Astrocyte (in vitro differentiated cells and primary cell): ENCODE data around the gene INSRR. TPM values are rescaled to one million over a fixed set of nuclear protein-coding genes. Genes with fewer than 3 reads are reported as not detected.
A peak's percentile ranks its signal among the peaks of the same experiment; 100 is the strongest.

Experiments used
- DNase-seq: peaks from one replicate; pipeline ENCODE4 v3.0.0-alpha.2; 2010; ENCODE audit warnings: low read depth
- FAIRE-seq: peaks from 2 replicates; lab custom pipeline; 2011; peaks lifted over from hg19 to GRCh38; lab: Jason Lieb, UNC
- H2AFZ ChIP-seq: 2 replicates; pipeline ENCODE4 v1.6.0; 2012; ENCODE audit warnings: low read depth, low read length, inconsistent platforms
- H3K27ac ChIP-seq: 2 replicates; pipeline ENCODE4 v1.5.1; 2011; ENCODE audit warnings: low read depth, low read length, inconsistent platforms
- H3K27me3 ChIP-seq: 2 replicates; pipeline ENCODE4 v1.6.0; 2011; ENCODE audit warnings: low read length, inconsistent platforms; ENCODE audit not compliant: insufficient read depth
- H3K36me3 ChIP-seq: 2 replicates; pipeline ENCODE4 v1.5.1; 2011; ENCODE audit warnings: low read length, inconsistent platforms; ENCODE audit not compliant: insufficient read depth
- H3K4me1 ChIP-seq: 2 replicates; pipeline ENCODE4 v1.5.1; 2011; ENCODE audit warnings: low read length, inconsistent platforms; ENCODE audit not compliant: insufficient read depth
- H3K4me2 ChIP-seq: 2 replicates; pipeline ENCODE4 v1.6.0; 2012; ENCODE audit warnings: low read length, inconsistent platforms
- H3K4me3 ChIP-seq: 2 replicates; pipeline ENCODE4 v1.5.1; 2011; ENCODE audit warnings: low read depth, mild to moderate bottlenecking, low read length, inconsistent platforms; ENCODE audit not compliant: insufficient read depth
- H3K79me2 ChIP-seq: 2 replicates; pipeline ENCODE4 v1.6.0; 2012; ENCODE audit warnings: mild to moderate bottlenecking, low read length, inconsistent platforms; ENCODE audit not compliant: insufficient read depth
- H3K9ac ChIP-seq: 2 replicates; pipeline ENCODE4 v1.6.0; 2012; ENCODE audit warnings: mild to moderate bottlenecking, low read length, inconsistent platforms
- H3K9me3 ChIP-seq: 2 replicates; pipeline ENCODE4 v1.5.1; 2012; ENCODE audit warnings: low read depth, mild to moderate bottlenecking, low read length, inconsistent platforms; ENCODE audit not compliant: insufficient read depth
- H4K20me1 ChIP-seq: 2 replicates; pipeline ENCODE4 v1.6.0; 2012; ENCODE audit warnings: low read length, inconsistent platforms; ENCODE audit not compliant: insufficient read depth
- H3K27ac Mint-ChIP-seq: one replicate; pipeline ENCODE4 v1.8.0; 2021; ENCODE audit warnings: mild to moderate bottlenecking, mixed read lengths; ENCODE audit not compliant: unreplicated experiment
- H3K27me3 Mint-ChIP-seq: one replicate; pipeline ENCODE4 v1.8.0; 2021; ENCODE audit warnings: low read depth, mixed read lengths; ENCODE audit not compliant: unreplicated experiment
- H3K36me3 Mint-ChIP-seq: one replicate; pipeline ENCODE4 v1.8.0; 2021; ENCODE audit warnings: low read depth, mixed read lengths; ENCODE audit not compliant: unreplicated experiment
- H3K4me1 Mint-ChIP-seq: one replicate; pipeline ENCODE4 v1.8.0; 2021; ENCODE audit warnings: low read depth, mixed read lengths; ENCODE audit not compliant: unreplicated experiment
- H3K4me3 Mint-ChIP-seq: one replicate; pipeline ENCODE4 v1.8.0; 2021; ENCODE audit warnings: mild to moderate bottlenecking, moderate library complexity, mixed read lengths; ENCODE audit not compliant: unreplicated experiment
- H3K9me3 Mint-ChIP-seq: one replicate; pipeline ENCODE4 v1.8.0; 2021; ENCODE audit warnings: mild to moderate bottlenecking, mixed read lengths; ENCODE audit not compliant: unreplicated experiment
- CTCF ChIP-seq: IDR thresholded peaks from 2 replicates; pipeline ENCODE4 v1.5.1; 2011; ENCODE audit warnings: low read depth, mild to moderate bottlenecking, inconsistent platforms, low read length, moderate library complexity; ENCODE audit not compliant: insufficient read depth
- EZH2 ChIP-seq: IDR thresholded peaks from 2 replicates; pipeline ENCODE4 v1.6.1; 2012; ENCODE audit warnings: mild to moderate bottlenecking, low read length, inconsistent platforms; ENCODE audit not compliant: insufficient read depth
- total RNA-seq: library from RNA; stranded (reverse); gene quantifications from 2 replicates; pipeline ENCODE4 v1.2.1, GENCODE V29; 2021

Gene INSRR
- total RNA-seq, 1 donor from 2014 or later = 0.05 TPM

GRCh38 chr1:156801409-156802121 lies 57.4 kb downstream of the INSRR start:
- Histone ChIP-seq H3K36me3 (peaks cover 29% of the 10 kb centered on the region), H3K4me3 (no peak overlapping the region), H3K9ac (no peak overlapping the region), H4K20me1 (peaks cover 56% of the 10 kb centered on the region), H3K27ac (no peak overlapping the region), H2AFZ (no peak overlapping the region), H3K4me2 (peak overlapping the region; percentile 33), H3K4me1 (peaks cover 15% of the 10 kb centered on the region), H3K9me3 (no peaks in the 10 kb centered on the region), H3K79me2 (no peaks in the 10 kb centered on the region), H3K27me3 (no peaks in the 10 kb centered on the region)
- H3K27ac Mint-ChIP-seq = no peak overlapping the region
- peak; percentile 90 for DNase-seq
- H3K4me3 Mint-ChIP-seq = no peak overlapping the region
- peaks cover 9% of the 10 kb centered on the region for H3K36me3 Mint-ChIP-seq
- TF ChIP-seq EZH2 (no peak), CTCF (no peak)
- H3K27me3 Mint-ChIP-seq = no peaks in the 10 kb centered on the region
- peaks cover 28% of the 10 kb centered on the region for H3K4me1 Mint-ChIP-seq
- no peaks in the 10 kb centered on the region for H3K9me3 Mint-ChIP-seq
- no peak for FAIRE-seq

- H3K27me3 Mint-ChIP-seq = no peaks in the 10 kb centered on the region
- DNase-seq (no peak), FAIRE-seq (peak; percentile 26)
- H3K4me3 Mint-ChIP-seq = no peak overlapping the region
- H3K27me3 ChIP-seq = no peaks in the 10 kb centered on the region
- H3K4me3 ChIP-seq = no peak overlapping the region
- no peaks in the 10 kb centered on the region for H3K9me3 Mint-ChIP-seq
- peaks cover 50% of the 10 kb centered on the region for H3K36me3 ChIP-seq
- no peak overlapping the region for H3K4me2 ChIP-seq
- TF ChIP-seq EZH2 (no peak), CTCF (peak; percentile 86)
- H3K9ac ChIP-seq = no peak overlapping the region
- peaks cover 17% of the 10 kb centered on the region for H3K4me1 ChIP-seq
- no peaks in the 10 kb centered on the region for H3K79me2 ChIP-seq
- no peak overlapping the region for H3K27ac Mint-ChIP-seq
- peaks cover 78% of the 10 kb centered on the region for H4K20me1 ChIP-seq
- H3K36me3 Mint-ChIP-seq = peaks cover 17% of the 10 kb centered on the region
- H3K9me3 ChIP-seq = no peaks in the 10 kb centered on the region
- H2AFZ ChIP-seq = no peak overlapping the region
- H3K27ac ChIP-seq = no peak overlapping the region
- peaks cover 39% of the 10 kb centered on the region for H3K4me1 Mint-ChIP-seq
Observed at GRCh38 chr1:156797212-156797871, 61.6 kb downstream of the INSRR start.
